Vagina (tissue), 2 donors: ENCODE measurements around the gene RUFY3. TPM values are rescaled to one million over a fixed set of nuclear protein-coding genes. Genes with fewer than 3 reads are reported as not detected.

ENCODE experiments used
- DNase-seq, 2 donors: peaks; one replicate each; pipeline ENCODE4 v3.0.0-alpha.2; 2017; ENCODE audit errors: extremely low spot score in 2 of 2
- H3K27ac ChIP-seq: fragments of 200-600 bp; sonication (generic); one replicate; pipeline ENCODE4 v1.5.1; 2019
- H3K27me3 ChIP-seq: fragments of 200-600 bp; sonication (generic); one replicate; pipeline ENCODE4 v1.5.1; 2019
- H3K36me3 ChIP-seq, 2 donors: fragments of 200-600 bp; sonication (generic); one replicate each; pipeline ENCODE4 v1.5.1; 2017 to 2019
- H3K4me1 ChIP-seq: fragments of 200-600 bp; sonication (generic); one replicate; pipeline ENCODE4 v1.5.1; 2019
- H3K4me3 ChIP-seq, 2 donors: fragments of 200-600 bp; sonication (generic); 1 replicate in 1 of 2; 2 replicates in 1 of 2; pipeline ENCODE4 v1.5.1; 2016 to 2019
- H3K9me3 ChIP-seq: fragments of 200-600 bp; sonication (generic); one replicate; pipeline ENCODE4 v1.5.1; 2019
- CTCF ChIP-seq, 3 experiments: fragments of 450-650 bp in 2 of 3; fragments of 200-600 bp in 1 of 3; sonication (generic) in 1 of 3; IDR thresholded peaks; one replicate each; pipeline ENCODE4 v1.5.1; 2017 to 2019; ENCODE audit warnings: antibody characterized with exemption in 3 of 3, mild to moderate bottlenecking in 2 of 3, moderate library complexity in 2 of 3
- POLR2A ChIP-seq, 2 donors: fragments of 450-650 bp; IDR thresholded peaks; one replicate each; pipeline ENCODE4 v1.6.1; 2017; ENCODE audit warnings: antibody characterized with exemption in 2 of 2, mild to moderate bottlenecking in 2 of 2, moderate library complexity in 2 of 2
- POLR2AphosphoS5 ChIP-seq, 2 donors: sonication (generic); formaldehyde crosslinking; IDR thresholded peaks; one replicate each; pipeline ENCODE4 v1.9.0; 2017; ENCODE audit warnings: antibody characterized with exemption in 2 of 2, mild to moderate bottlenecking in 2 of 2, low read depth in 1 of 2; ENCODE audit not compliant: insufficient read depth in 1 of 2
- intact Hi-C: fragments of 100-400 bp; cut with DNase I; formaldehyde crosslinking; loops from one replicate; pipeline ENCODE4 v1.15.1; 2023
- total RNA-seq: library from RNA; depleted of rRNA; stranded (reverse); fragments of >200 nt; gene quantifications from one replicate; pipeline ENCODE4 v1.2.3, GENCODE V29; 2016

Gene RUFY3
- total RNA-seq, 1 donor from 2014 or later = 71.2 TPM

GRCh38 chr4:70841951-70842350, 120.2 kb downstream of the RUFY3 start:
- H3K9me3 ChIP-seq = no peaks in the 10 kb centered on the region
- no peak overlapping the region for H3K27ac ChIP-seq
- peaks cover 17% of the 10 kb centered on the region for H3K4me1 ChIP-seq
- no peaks in the 10 kb centered on the region for H3K36me3 ChIP-seq
- intact Hi-C loops = no loop called here
- H3K27me3 ChIP-seq = no peaks in the 10 kb centered on the region
- H3K4me3 ChIP-seq = no peak overlapping the region
- no peak for DNase-seq
- TF ChIP-seq POLR2A (IDR thresholded peaks at IDR 0.05) (no peak), CTCF (IDR thresholded peaks at IDR 0.05) (no peak), POLR2AphosphoS5 (IDR thresholded peaks at IDR 0.05; ENCODE audit: insufficient read depth in 1 of 2, low read depth in 1 of 2) (no peak)

GRCh38 chr4:70842761-70843435, 121.1 kb downstream of the RUFY3 start:
- intact Hi-C loops = no loop called here
- Histone ChIP-seq H3K4me3 (no peak overlapping the region), H3K27me3 (no peaks in the 10 kb centered on the region), H3K9me3 (no peaks in the 10 kb centered on the region), H3K36me3 (no peaks in the 10 kb centered on the region), H3K27ac (no peak overlapping the region), H3K4me1 (peaks cover 7% of the 10 kb centered on the region)
- TF ChIP-seq CTCF (IDR thresholded peaks at IDR 0.05) = no peak
- TF ChIP-seq POLR2A (IDR thresholded peaks at IDR 0.05) = no peak
- no peak for TF ChIP-seq POLR2AphosphoS5 (IDR thresholded peaks at IDR 0.05; ENCODE audit: insufficient read depth in 1 of 2, low read depth in 1 of 2)
- DNase-seq = no peak

GRCh38 chr4:70844180-70844579, 122.4 kb downstream of the RUFY3 start:
- H3K27ac ChIP-seq = no peak overlapping the region
- no peak for TF ChIP-seq POLR2AphosphoS5 (IDR thresholded peaks at IDR 0.05; ENCODE audit: insufficient read depth in 1 of 2, low read depth in 1 of 2)
- TF ChIP-seq POLR2A (IDR thresholded peaks at IDR 0.05) = no peak
- TF ChIP-seq CTCF (IDR thresholded peaks at IDR 0.05) = no peak
- H3K9me3 ChIP-seq = no peaks in the 10 kb centered on the region
- intact Hi-C loops = no loop called here
- no peaks in the 10 kb centered on the region for H3K27me3 ChIP-seq
- H3K36me3 ChIP-seq = no peaks in the 10 kb centered on the region
- no peaks in the 10 kb centered on the region for H3K4me1 ChIP-seq
- DNase-seq = no peak
- no peak overlapping the region for H3K4me3 ChIP-seq

GRCh38 chr4:70849291-70849690, 127.5 kb downstream of the RUFY3 start:
- Histone ChIP-seq H3K27me3 (no peaks in the 10 kb centered on the region), H3K4me3 (no peak overlapping the region), H3K27ac (no peak overlapping the region), H3K36me3 (no peaks in the 10 kb centered on the region), H3K4me1 (no peaks in the 10 kb centered on the region), H3K9me3 (no peaks in the 10 kb centered on the region)
- no peak for DNase-seq
- TF ChIP-seq POLR2AphosphoS5 (IDR thresholded peaks at IDR 0.05; ENCODE audit: insufficient read depth in 1 of 2, low read depth in 1 of 2) = no peak
- TF ChIP-seq CTCF (IDR thresholded peaks at IDR 0.05) = no peak
- TF ChIP-seq POLR2A (IDR thresholded peaks at IDR 0.05) = no peak
- intact Hi-C loops = no loop called here

GRCh38 chr4:70855464-70855863, 133.7 kb downstream of the RUFY3 start:
- Histone ChIP-seq H3K9me3 (no peaks in the 10 kb centered on the region), H3K27ac (no peak overlapping the region), H3K27me3 (no peaks in the 10 kb centered on the region), H3K4me3 (no peak overlapping the region), H3K36me3 (no peaks in the 10 kb centered on the region), H3K4me1 (no peaks in the 10 kb centered on the region)
- intact Hi-C loops = no loop called here
- DNase-seq = no peak
- TF ChIP-seq CTCF (IDR thresholded peaks at IDR 0.05) = no peak
- no peak for TF ChIP-seq POLR2AphosphoS5 (IDR thresholded peaks at IDR 0.05; ENCODE audit: insufficient read depth in 1 of 2, low read depth in 1 of 2)
- no peak for TF ChIP-seq POLR2A (IDR thresholded peaks at IDR 0.05)
